ENCODE results near the gene IFITM10. TPM values are rescaled to one million over a fixed set of nuclear protein-coding genes. Genes with fewer than 3 reads are reported as not detected.

IFITM10 gene
- polyA plus RNA-seq, 1 of the 3 experiments (the other 2 are of a cell fraction) = 0.21 TPM

- CTCF ChIA-PET = interaction anchor here (0.6 to 2.4 kb wide), 5 partner anchors 47 to 192 kb away, joined by 3 to 13 read pairs (median 5); no protein-coding TSS in a partner anchor
- peaks cover 0 to 50% of the 10 kb centered on the region in 2 experiments for H3K36me3 ChIP-seq (replicated peaks in 1 of 2; ENCODE audit: control insufficient read depth in 1 of 2, insufficient read depth in 2 of 2, low read length in 1 of 2)
Measured at GRCh38 chr11:1756791-1757771, 6.7 kb upstream of the IFITM10 start.

GRCh38 chr11:1755692-1756561, 5.5 kb upstream of the IFITM10 start:
- Histone ChIP-seq H3K9me3 (no peaks in the 10 kb centered on the region), H3K4me1 (ENCODE audit: control insufficient read depth in 1 of 2, insufficient read depth in 2 of 2, low read depth in 1 of 2, low read length in 1 of 2) (peaks cover 0 to 25% of the 10 kb centered on the region in 2 experiments; a peak in 1 of 4 replicates), H3K36me3 (replicated peaks in 1 of 2; ENCODE audit: control insufficient read depth in 1 of 2, insufficient read depth in 2 of 2, low read length in 1 of 2) (peaks cover 0 to 45% of the 10 kb centered on the region in 2 experiments), H3K79me2 (ENCODE audit: insufficient read depth) (no peaks in the 10 kb centered on the region), H3K4me2 (no peak overlapping the region), H2AFZ (ENCODE audit: low read depth) (no peak overlapping the region), H3K4me3 (ENCODE audit: low read depth in 2 of 2, low read length in 1 of 2) (no peak overlapping the region), H3K27me3 (ENCODE audit: insufficient read depth) (no peaks in the 10 kb centered on the region), H4K20me1 (ENCODE audit: insufficient read depth) (0 out of 2 replicates have a peak, but pooled peaks cover 3% of the 10 kb centered on the region), H3K9ac (no peak overlapping the region), H3K27ac (ENCODE audit: low read depth in 2 of 2, low read length in 1 of 2) (no peak overlapping the region), H3F3A (replicated peaks; ENCODE audit: insufficient read depth) (no peaks in the 10 kb centered on the region), H3K9me2 (no peaks in the 10 kb centered on the region)
- 79% methylated on average over 11 of the region's 16 CpGs for WGBS (ENCODE audit: low lambda C conversion rate)
- ChIA-PET POLR2A (no interaction called here), CTCF (interaction anchor here (1.0 to 2.4 kb wide), 5 partner anchors 9 to 63 kb away, joined by 3 to 13 read pairs (median 3); no protein-coding TSS in a partner anchor)
- TF ChIP-seq NFIC (IDR thresholded peaks at IDR 0.05; ENCODE audit: borderline replicate concordance) (no peak), CHD2 (IDR thresholded peaks at IDR 0.05; ENCODE audit: low read length, partially characterized antibody) (peak; percentile 45)
- DNase-seq = no peak

More at GRCh38 chr11:1756791-1757771, 6.7 kb upstream of the IFITM10 start:
- Histone ChIP-seq H3K4me1 (ENCODE audit: control insufficient read depth in 1 of 2, insufficient read depth in 2 of 2, low read depth in 1 of 2, low read length in 1 of 2) (peaks cover 0 to 15% of the 10 kb centered on the region in 2 experiments; a peak in 1 of 4 replicates), H3K27me3 (ENCODE audit: insufficient read depth) (no peaks in the 10 kb centered on the region), H3K27ac (ENCODE audit: low read depth in 2 of 2, low read length in 1 of 2) (no peak overlapping the region), H4K20me1 (ENCODE audit: insufficient read depth) (0 out of 2 replicates have a peak, but pooled peaks cover 3% of the 10 kb centered on the region), H3F3A (replicated peaks; ENCODE audit: insufficient read depth) (no peaks in the 10 kb centered on the region), H3K9ac (no peak overlapping the region), H3K9me2 (no peaks in the 10 kb centered on the region), H3K79me2 (ENCODE audit: insufficient read depth) (peaks cover 5% of the 10 kb centered on the region), H2AFZ (ENCODE audit: low read depth) (no peak overlapping the region), H3K4me2 (no peak overlapping the region), H3K9me3 (no peaks in the 10 kb centered on the region), H3K4me3 (ENCODE audit: low read depth in 2 of 2, low read length in 1 of 2) (no peak overlapping the region)
- POLR2A ChIA-PET = no interaction called here
- no peak for TF ChIP-seq SIN3A (IDR thresholded peaks at IDR 0.05; ENCODE audit: borderline replicate concordance, low read depth, low read length)
- no peak for TF ChIP-seq ZBTB33 (IDR thresholded peaks at IDR 0.05; ENCODE audit: borderline replicate concordance, low read depth)
- TF ChIP-seq TAF1 (IDR thresholded peaks at IDR 0.05; ENCODE audit: borderline replicate concordance, low read depth, low read length) = no peak
- TF ChIP-seq JUND (IDR thresholded peaks at IDR 0.05) = no peak
- no peak for DNase-seq
- 94% methylated on average over 22 of the region's 41 CpGs for WGBS (ENCODE audit: low lambda C conversion rate)

Data from SK-N-SH (cell line).